ENCODE results near the gene DDX39A. TPM values are rescaled to one million over a fixed set of nuclear protein-coding genes. Genes with fewer than 3 reads are reported as not detected.

Gene DDX39A
- total and polyA plus RNA-seq, 2 of the 13 experiments (the other 11 are each of a cell fraction or from before 2014, with no cell fraction given), result 34.6 to 90.4 TPM

DNA sequence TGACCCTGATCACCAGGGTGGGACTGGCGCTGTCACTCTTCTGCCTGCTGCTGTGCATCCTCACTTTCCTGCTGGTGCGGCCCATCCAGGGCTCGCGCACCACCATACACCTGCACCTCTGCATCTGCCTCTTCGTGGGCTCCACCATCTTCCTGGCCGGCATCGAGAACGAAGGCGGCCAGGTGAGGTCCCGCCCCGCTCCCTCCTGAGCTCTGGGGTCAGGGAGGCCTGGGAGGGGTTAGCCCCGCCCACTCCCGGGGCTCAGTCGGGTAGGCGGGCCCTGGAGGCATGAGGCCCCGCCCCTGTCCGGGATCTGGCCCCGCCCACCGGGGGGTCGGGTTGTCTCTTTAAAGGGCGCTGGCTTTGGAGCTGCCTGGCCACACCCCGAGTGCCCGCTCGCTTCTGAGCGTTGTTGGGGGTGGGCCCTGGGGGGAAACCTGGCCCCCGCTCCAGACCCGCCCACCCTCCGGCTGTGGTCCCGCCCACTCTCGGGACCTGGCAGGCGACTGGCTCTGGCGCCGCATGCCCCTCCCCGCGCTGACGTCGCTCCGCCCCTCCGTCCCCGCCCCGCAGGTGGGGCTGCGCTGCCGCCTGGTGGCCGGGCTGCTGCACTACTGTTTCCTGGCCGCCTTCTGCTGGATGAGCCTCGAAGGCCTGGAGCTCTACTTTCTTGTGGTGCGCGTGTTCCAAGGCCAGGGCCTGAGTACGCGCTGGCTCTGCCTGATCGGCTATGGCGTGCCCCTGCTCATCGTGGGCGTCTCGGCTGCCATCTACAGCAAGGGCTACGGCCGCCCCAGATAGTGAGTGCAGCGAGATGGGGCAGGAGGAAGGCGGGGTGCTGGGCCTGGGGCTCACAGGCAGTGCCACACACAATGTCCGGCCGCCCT lies 13.1 kb downstream of the DDX39A start (continued):
- TF ChIP-seq, protein P1, sequence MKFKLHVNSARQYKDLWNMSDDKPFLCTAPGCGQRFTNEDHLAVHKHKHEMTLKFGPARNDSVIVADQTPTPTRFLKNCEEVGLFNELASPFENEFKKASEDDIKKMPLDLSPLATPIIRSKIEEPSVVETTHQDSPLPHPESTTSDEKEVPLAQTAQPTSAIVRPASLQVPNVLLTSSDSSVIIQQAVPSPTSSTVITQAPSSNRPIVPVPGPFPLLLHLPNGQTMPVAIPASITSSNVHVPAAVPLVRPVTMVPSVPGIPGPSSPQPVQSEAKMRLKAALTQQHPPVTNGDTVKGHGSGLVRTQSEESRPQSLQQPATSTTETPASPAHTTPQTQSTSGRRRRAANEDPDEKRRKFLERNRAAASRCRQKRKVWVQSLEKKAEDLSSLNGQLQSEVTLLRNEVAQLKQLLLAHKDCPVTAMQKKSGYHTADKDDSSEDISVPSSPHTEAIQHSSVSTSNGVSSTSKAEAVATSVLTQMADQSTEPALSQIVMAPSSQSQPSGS (CRISPR knock-in tag; IDR thresholded peaks at IDR 0.05), result peak; percentile 70; the same call in 1 of the 2 replicates
- TF ChIP-seq, protein P2, sequence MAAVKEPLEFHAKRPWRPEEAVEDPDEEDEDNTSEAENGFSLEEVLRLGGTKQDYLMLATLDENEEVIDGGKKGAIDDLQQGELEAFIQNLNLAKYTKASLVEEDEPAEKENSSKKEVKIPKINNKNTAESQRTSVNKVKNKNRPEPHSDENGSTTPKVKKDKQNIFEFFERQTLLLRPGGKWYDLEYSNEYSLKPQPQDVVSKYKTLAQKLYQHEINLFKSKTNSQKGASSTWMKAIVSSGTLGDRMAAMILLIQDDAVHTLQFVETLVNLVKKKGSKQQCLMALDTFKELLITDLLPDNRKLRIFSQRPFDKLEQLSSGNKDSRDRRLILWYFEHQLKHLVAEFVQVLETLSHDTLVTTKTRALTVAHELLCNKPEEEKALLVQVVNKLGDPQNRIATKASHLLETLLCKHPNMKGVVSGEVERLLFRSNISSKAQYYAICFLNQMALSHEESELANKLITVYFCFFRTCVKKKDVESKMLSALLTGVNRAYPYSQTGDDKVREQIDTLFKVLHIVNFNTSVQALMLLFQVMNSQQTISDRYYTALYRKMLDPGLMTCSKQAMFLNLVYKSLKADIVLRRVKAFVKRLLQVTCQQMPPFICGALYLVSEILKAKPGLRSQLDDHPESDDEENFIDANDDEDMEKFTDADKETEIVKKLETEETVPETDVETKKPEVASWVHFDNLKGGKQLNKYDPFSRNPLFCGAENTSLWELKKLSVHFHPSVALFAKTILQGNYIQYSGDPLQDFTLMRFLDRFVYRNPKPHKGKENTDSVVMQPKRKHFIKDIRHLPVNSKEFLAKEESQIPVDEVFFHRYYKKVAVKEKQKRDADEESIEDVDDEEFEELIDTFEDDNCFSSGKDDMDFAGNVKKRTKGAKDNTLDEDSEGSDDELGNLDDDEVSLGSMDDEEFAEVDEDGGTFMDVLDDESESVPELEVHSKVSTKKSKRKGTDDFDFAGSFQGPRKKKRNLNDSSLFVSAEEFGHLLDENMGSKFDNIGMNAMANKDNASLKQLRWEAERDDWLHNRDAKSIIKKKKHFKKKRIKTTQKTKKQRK (IDR thresholded peaks at IDR 0.05; ENCODE audit: low read length), result no peak
- TF ChIP-seq, protein P3, sequence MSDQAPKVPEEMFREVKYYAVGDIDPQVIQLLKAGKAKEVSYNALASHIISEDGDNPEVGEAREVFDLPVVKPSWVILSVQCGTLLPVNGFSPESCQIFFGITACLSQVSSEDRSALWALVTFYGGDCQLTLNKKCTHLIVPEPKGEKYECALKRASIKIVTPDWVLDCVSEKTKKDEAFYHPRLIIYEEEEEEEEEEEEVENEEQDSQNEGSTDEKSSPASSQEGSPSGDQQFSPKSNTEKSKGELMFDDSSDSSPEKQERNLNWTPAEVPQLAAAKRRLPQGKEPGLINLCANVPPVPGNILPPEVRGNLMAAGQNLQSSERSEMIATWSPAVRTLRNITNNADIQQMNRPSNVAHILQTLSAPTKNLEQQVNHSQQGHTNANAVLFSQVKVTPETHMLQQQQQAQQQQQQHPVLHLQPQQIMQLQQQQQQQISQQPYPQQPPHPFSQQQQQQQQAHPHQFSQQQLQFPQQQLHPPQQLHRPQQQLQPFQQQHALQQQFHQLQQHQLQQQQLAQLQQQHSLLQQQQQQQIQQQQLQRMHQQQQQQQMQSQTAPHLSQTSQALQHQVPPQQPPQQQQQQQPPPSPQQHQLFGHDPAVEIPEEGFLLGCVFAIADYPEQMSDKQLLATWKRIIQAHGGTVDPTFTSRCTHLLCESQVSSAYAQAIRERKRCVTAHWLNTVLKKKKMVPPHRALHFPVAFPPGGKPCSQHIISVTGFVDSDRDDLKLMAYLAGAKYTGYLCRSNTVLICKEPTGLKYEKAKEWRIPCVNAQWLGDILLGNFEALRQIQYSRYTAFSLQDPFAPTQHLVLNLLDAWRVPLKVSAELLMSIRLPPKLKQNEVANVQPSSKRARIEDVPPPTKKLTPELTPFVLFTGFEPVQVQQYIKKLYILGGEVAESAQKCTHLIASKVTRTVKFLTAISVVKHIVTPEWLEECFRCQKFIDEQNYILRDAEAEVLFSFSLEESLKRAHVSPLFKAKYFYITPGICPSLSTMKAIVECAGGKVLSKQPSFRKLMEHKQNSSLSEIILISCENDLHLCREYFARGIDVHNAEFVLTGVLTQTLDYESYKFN (CRISPR knock-in tag; conservative IDR thresholded peaks at IDR 0.05), result peak; percentile 24; the same call in 1 of the 2 replicates
- TF ChIP-seq, protein P4, sequence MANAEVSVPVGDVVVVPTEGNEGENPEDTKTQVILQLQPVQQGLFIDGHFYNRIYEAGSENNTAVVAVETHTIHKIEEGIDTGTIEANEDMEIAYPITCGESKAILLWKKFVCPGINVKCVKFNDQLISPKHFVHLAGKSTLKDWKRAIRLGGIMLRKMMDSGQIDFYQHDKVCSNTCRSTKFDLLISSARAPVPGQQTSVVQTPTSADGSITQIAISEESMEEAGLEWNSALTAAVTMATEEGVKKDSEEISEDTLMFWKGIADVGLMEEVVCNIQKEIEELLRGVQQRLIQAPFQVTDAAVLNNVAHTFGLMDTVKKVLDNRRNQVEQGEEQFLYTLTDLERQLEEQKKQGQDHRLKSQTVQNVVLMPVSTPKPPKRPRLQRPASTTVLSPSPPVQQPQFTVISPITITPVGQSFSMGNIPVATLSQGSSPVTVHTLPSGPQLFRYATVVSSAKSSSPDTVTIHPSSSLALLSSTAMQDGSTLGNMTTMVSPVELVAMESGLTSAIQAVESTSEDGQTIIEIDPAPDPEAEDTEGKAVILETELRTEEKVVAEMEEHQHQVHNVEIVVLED (CRISPR knock-in tag; IDR thresholded peaks at IDR 0.05; ENCODE audit: borderline replicate concordance), result peak; percentile 73; the same call in 1 of the 2 replicates
- peak; percentile 50; the same call in 1 of the 2 replicates for TF ChIP-seq ZNF839 (CRISPR knock-in tag; IDR thresholded peaks at IDR 0.05; ENCODE audit: borderline replicate concordance)
- peak; percentile 74 for TF ChIP-seq ERF (CRISPR knock-in tag; IDR thresholded peaks at IDR 0.05)
- peak; percentile 61 for TF ChIP-seq KAT8 (CRISPR knock-in tag; IDR thresholded peaks at IDR 0.05)
- no peak for TF ChIP-seq NONO (IDR thresholded peaks at IDR 0.05)
- peak; percentile 43; the same call in 1 of the 2 replicates for TF ChIP-seq NONO (CRISPR knock-in tag; conservative IDR thresholded peaks at IDR 0.05)
- TF ChIP-seq TEAD3 (CRISPR knock-in tag; optimal IDR thresholded peaks at IDR 0.05; ENCODE audit: borderline replicate concordance), result peak; percentile 12
- 0 out of 2 replicates have a peak, but pooled peaks have one; percentile 54 for TF ChIP-seq ZNF350 (CRISPR knock-in tag; IDR thresholded peaks at IDR 0.05; ENCODE audit: borderline replicate concordance, low read depth)
- TF ChIP-seq, protein P5, sequence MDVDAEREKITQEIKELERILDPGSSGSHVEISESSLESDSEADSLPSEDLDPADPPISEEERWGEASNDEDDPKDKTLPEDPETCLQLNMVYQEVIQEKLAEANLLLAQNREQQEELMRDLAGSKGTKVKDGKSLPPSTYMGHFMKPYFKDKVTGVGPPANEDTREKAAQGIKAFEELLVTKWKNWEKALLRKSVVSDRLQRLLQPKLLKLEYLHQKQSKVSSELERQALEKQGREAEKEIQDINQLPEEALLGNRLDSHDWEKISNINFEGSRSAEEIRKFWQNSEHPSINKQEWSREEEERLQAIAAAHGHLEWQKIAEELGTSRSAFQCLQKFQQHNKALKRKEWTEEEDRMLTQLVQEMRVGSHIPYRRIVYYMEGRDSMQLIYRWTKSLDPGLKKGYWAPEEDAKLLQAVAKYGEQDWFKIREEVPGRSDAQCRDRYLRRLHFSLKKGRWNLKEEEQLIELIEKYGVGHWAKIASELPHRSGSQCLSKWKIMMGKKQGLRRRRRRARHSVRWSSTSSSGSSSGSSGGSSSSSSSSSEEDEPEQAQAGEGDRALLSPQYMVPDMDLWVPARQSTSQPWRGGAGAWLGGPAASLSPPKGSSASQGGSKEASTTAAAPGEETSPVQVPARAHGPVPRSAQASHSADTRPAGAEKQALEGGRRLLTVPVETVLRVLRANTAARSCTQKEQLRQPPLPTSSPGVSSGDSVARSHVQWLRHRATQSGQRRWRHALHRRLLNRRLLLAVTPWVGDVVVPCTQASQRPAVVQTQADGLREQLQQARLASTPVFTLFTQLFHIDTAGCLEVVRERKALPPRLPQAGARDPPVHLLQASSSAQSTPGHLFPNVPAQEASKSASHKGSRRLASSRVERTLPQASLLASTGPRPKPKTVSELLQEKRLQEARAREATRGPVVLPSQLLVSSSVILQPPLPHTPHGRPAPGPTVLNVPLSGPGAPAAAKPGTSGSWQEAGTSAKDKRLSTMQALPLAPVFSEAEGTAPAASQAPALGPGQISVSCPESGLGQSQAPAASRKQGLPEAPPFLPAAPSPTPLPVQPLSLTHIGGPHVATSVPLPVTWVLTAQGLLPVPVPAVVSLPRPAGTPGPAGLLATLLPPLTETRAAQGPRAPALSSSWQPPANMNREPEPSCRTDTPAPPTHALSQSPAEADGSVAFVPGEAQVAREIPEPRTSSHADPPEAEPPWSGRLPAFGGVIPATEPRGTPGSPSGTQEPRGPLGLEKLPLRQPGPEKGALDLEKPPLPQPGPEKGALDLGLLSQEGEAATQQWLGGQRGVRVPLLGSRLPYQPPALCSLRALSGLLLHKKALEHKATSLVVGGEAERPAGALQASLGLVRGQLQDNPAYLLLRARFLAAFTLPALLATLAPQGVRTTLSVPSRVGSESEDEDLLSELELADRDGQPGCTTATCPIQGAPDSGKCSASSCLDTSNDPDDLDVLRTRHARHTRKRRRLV (CRISPR knock-in tag; IDR thresholded peaks at IDR 0.05), result no peak
